Testis (tissue), 2 donors: Measurements from ENCODE around the gene MRPL43.

ENCODE experiments used
- CTCF ChIP-seq, 3 experiments: fragments of 450-650 bp in 2 of 3; fragments of 200-600 bp in 1 of 3; sonication (generic) in 1 of 3; IDR thresholded peaks; one replicate each; pipeline ENCODE4 v1.5.1; 2016 to 2019; ENCODE audit warnings: antibody characterized with exemption in 3 of 3, mild to moderate bottlenecking in 2 of 3, moderate library complexity in 1 of 3
- POLR2A ChIP-seq: fragments of 450-650 bp; IDR thresholded peaks from one replicate; pipeline ENCODE4 v1.6.1; 2017; ENCODE audit warnings: antibody characterized with exemption, mild to moderate bottlenecking, moderate library complexity

GRCh38 chr10:101035916-101036702, 48.8 kb upstream of the MRPL43 start:
- TF ChIP-seq POLR2A (no peak), CTCF (IDR thresholded peaks at IDR 0.05) (no peak)
